NCI-H2029 treated with DMSO at 0.1 percent for 48 hours (cell line): ENCODE data around the gene AUTS2.

Source experiments
- DNase-seq: peaks from one replicate; lab custom pipeline; 2025; lab: John Stamatoyannopoulos, UW

AUTS2 gene

GRCh38 chr7:70460562-70460961, 862.3 kb downstream of the AUTS2 start:
- DNase-seq: no peak

- no peak for DNase-seq
These were observed 865.2 kb downstream of the AUTS2 start for GRCh38 chr7:70463352-70463938.

- no peak for DNase-seq
These were observed 868.6 kb downstream of the AUTS2 start for GRCh38 chr7:70466725-70467364.

- DNase-seq: no peak
These were observed 872.5 kb downstream of the AUTS2 start for GRCh38 chr7:70470746-70471145.

GRCh38 chr7:70472601-70473237, 874.4 kb downstream of the AUTS2 start:
- DNase-seq: no peak

- DNase-seq: peak; percentile 16
These were observed 876.5 kb downstream of the AUTS2 start for GRCh38 chr7:70474639-70475234.

- DNase-seq: no peak
These were observed 879.0 kb downstream of the AUTS2 start for GRCh38 chr7:70477036-70478010.

GRCh38 chr7:70479153-70480021, 881.1 kb downstream of the AUTS2 start:
- no peak for DNase-seq

GRCh38 chr7:70480927-70481569, 882.8 kb downstream of the AUTS2 start:
- DNase-seq: no peak

- DNase-seq: no peak
These were observed 883.4 kb downstream of the AUTS2 start for GRCh38 chr7:70481570-70482123.

- no peak for DNase-seq
These were observed 886.0 kb downstream of the AUTS2 start for GRCh38 chr7:70484255-70484654.

GRCh38 chr7:70486977-70487376, 888.7 kb downstream of the AUTS2 start:
- no peak for DNase-seq

GRCh38 chr7:70487428-70487827, 889.2 kb downstream of the AUTS2 start:
- DNase-seq: no peak

GRCh38 chr7:70487886-70488285, 889.6 kb downstream of the AUTS2 start:
- DNase-seq: no peak

- no peak for DNase-seq
These were observed 891.5 kb downstream of the AUTS2 start for GRCh38 chr7:70489813-70490212.

GRCh38 chr7:70492625-70493024, 894.4 kb downstream of the AUTS2 start:
- DNase-seq: no peak

GRCh38 chr7:70494225-70495032, 896.2 kb downstream of the AUTS2 start:
- DNase-seq: no peak

- no peak for DNase-seq
These were observed 896.7 kb downstream of the AUTS2 start for GRCh38 chr7:70495033-70495376.

GRCh38 chr7:70497793-70498192, 899.5 kb downstream of the AUTS2 start:
- DNase-seq: no peak
